Measurements from ENCODE around the gene DYNC1H1. TPM values are rescaled to one million over a fixed set of nuclear protein-coding genes. Genes with fewer than 3 reads are reported as not detected.

DYNC1H1 gene
- total RNA-seq, 1 donor from 2014 or later = 432 TPM

DNA sequence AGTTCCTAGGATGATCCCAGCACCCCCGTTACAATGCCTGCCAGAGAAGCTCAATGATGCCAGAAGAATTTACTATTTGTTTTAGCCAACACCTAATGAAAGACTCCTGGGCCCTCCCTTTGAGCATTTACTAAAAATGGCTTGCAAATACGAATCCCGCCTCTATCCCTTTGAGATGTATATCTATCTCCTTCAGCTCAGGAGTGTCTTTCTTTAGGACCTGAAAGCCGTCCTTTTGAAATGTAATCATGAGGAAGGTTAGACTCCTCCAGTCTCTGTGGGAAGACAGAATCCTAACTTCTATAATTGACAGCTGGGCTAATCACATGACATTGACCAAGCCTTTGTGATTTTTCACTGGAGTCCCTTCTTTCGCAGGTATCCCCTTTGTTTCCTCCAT, 19.2 kb upstream of the DYNC1H1 start:
- Histone ChIP-seq H3K4me3 (no peak overlapping the region), H3K27me3 (no peaks in the 10 kb centered on the region), H3K9me3 (no peaks in the 10 kb centered on the region), H3K4me1 (peaks cover 7% of the 10 kb centered on the region), H3K27ac (no peak overlapping the region), H3K36me3 (no peaks in the 10 kb centered on the region)
- DNase-seq (no peak), ATAC-seq (no peak)
- TF ChIP-seq, protein P1, sequence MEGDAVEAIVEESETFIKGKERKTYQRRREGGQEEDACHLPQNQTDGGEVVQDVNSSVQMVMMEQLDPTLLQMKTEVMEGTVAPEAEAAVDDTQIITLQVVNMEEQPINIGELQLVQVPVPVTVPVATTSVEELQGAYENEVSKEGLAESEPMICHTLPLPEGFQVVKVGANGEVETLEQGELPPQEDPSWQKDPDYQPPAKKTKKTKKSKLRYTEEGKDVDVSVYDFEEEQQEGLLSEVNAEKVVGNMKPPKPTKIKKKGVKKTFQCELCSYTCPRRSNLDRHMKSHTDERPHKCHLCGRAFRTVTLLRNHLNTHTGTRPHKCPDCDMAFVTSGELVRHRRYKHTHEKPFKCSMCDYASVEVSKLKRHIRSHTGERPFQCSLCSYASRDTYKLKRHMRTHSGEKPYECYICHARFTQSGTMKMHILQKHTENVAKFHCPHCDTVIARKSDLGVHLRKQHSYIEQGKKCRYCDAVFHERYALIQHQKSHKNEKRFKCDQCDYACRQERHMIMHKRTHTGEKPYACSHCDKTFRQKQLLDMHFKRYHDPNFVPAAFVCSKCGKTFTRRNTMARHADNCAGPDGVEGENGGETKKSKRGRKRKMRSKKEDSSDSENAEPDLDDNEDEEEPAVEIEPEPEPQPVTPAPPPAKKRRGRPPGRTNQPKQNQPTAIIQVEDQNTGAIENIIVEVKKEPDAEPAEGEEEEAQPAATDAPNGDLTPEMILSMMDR (IDR thresholded peaks at IDR 0.05) = no peak
- intact Hi-C loops (cut with DNase I) = no loop called here

DNA sequence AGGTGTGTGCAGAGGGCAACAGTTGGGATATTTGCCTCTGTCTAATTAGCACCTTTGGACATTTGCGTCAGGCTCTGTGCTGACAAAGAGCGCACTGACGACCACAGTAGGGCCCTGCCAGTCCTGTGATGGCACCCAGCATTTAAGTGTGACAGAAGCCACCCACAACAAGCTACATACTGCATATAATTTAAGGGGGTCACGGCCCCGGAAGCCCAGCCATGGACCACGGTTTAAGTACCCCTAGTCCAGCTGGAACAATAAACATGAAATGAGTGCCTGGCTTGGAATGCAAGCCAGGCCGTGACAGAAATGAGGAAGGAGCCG, 16.8 kb upstream of the DYNC1H1 start:
- intact Hi-C loops (cut with DNase I) = no loop called here
- peak; percentile 0 for ATAC-seq
- Histone ChIP-seq H3K36me3 (no peaks in the 10 kb centered on the region), H3K27me3 (no peaks in the 10 kb centered on the region), H3K27ac (peak overlapping the region; percentile 98), H3K4me1 (peaks cover 7% of the 10 kb centered on the region), H3K9me3 (no peaks in the 10 kb centered on the region), H3K4me3 (peak overlapping the region; percentile 93)
- TF ChIP-seq, protein P1 (IDR thresholded peaks at IDR 0.05) = no peak
- DNase-seq = peak; percentile 68

DNA sequence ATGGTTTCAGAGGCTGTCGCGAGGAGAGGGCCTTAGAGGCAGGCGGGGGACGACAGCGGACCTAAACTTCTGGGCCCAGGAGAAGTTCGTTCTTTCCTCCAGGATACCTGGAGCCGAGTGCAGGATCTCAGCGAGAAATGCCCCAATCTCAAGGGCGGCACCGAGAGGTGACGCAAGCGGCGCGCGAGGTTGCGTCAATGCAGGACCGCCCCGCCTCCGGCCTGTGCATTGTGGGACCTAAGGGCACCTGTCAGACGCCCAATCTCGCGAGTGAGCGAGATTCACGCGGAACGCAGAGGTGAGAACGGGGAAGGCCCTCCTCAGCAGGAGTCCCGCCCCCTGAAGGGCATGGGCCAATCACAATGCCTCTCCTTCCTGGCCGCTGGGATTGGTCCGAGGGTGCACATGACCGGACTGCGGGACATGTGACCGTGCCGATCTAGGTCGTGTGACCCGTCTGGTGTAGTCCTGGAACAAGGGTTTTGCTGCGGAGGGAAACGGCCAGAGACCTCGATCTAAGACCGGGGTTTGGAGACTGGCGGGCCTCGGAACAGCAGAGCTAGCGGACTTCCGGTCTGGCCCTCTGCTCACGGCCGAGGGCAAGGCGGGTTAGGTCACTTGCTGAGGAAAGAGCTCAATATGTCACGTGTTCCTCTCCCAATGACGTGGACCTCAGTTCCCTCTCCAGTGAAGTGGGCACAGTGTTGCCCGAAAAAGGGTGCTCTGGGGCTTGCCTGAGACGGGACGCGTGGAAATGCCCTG, 16.3 kb upstream of the DYNC1H1 start:
- Histone ChIP-seq H3K9me3 (no peaks in the 10 kb centered on the region), H3K27ac (peak overlapping the region; percentile 98), H3K4me1 (peaks cover 7% of the 10 kb centered on the region), H3K36me3 (no peaks in the 10 kb centered on the region), H3K4me3 (peak overlapping the region; percentile 93), H3K27me3 (no peaks in the 10 kb centered on the region)
- DNase-seq (peak; percentile 100), ATAC-seq (peak; percentile 98)
- TF ChIP-seq, protein P1 (IDR thresholded peaks at IDR 0.05) = no peak
- intact Hi-C loops (cut with DNase I) = no loop called here

DNA sequence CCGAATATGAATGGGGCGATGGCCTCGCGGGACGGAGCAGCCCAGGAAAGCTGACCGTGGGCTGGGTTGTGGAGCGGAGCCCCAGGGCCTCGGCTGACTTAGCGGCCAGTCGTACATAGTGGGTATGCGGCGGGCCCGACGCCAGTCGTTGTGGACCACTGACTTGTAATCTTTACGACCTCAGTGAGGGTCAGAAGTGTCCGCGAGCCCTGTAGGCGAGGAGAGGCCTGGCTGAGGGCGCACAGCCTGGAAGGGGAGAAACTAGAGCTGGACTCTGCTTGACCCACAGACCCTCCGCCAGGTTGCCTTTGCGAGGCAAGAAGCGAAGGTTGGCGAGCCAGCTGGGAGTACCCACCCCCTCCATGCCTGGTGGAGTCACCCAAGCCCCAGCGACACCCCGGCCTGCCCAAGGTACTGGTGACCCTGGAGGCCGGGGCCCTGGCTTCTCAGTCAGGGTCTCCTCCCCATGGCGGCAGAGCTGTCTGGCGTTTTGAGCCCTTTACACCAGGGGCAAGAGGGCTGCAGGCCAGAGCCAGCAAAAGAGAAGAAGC, 15.6 kb upstream of the DYNC1H1 start:
- intact Hi-C loops (cut with DNase I) = no loop called here
- TF ChIP-seq, protein P1 (IDR thresholded peaks at IDR 0.05) = no peak
- DNase-seq = no peak
- no peaks in the 10 kb centered on the region for H3K36me3 ChIP-seq
- peak overlapping the region; percentile 93 for H3K4me3 ChIP-seq
- peak overlapping the region; percentile 98 for H3K27ac ChIP-seq
- peaks cover 7% of the 10 kb centered on the region for H3K4me1 ChIP-seq
- H3K9me3 ChIP-seq = no peaks in the 10 kb centered on the region
- H3K27me3 ChIP-seq = no peaks in the 10 kb centered on the region
- ATAC-seq = peak; percentile 0

DNA sequence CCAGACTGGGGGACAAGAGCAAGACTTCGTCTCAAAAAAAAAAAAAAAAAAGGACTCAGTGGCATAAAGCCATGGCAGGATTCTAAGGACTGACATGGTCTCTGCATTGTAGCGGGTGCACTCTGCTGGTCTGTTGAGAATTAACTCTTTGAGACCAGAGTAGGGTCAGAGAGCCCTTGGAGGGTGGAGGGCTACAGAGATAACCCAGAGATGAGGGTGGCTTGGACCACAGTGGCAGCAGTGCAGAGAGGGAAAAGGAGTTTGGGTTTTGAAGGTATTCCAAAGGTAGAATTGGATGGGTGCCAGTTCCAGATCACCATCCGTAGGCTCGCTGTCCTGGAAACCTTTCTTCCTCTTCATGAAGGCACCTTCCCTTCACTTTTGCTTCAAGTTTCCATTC, 14.3 kb upstream of the DYNC1H1 start:
- DNase-seq (no peak), ATAC-seq (no peak)
- no peaks in the 10 kb centered on the region for H3K27me3 ChIP-seq
- TF ChIP-seq, protein P1 (IDR thresholded peaks at IDR 0.05) = no peak
- no peaks in the 10 kb centered on the region for H3K9me3 ChIP-seq
- no peak overlapping the region for H3K27ac ChIP-seq
- intact Hi-C loops (cut with DNase I) = no loop called here
- H3K36me3 ChIP-seq = no peaks in the 10 kb centered on the region
- H3K4me3 ChIP-seq = no peak overlapping the region
- peaks cover 7% of the 10 kb centered on the region for H3K4me1 ChIP-seq

All from upper lobe of right lung (tissue), 1 donor.